GM18519 (cell line): ENCODE measurements around the gene TEX50.
"Not testable (repeated sequence)": the region's sequence is repeated elsewhere in the genome, so short reads cannot be mapped to it uniquely, and the experiment has no call there.

Source experiments
- ATAC-seq: cut with Tn5 transposase; IDR thresholded peaks from one replicate; pipeline ENCODE4 v1.9.1; 2021; ENCODE audit warnings: mild to moderate bottlenecking, moderate library complexity; ENCODE audit not compliant: unreplicated experiment, low FRiP score

The TEX50 gene, protein sequence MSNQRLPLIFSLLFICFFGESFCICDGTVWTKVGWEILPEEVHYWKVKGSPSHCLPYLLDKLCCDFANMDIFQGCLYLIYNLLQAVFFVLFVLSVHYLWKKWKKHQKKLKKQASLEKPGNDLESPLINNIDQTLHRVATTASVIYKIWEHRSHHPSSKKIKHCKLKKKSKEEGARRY

DNA sequence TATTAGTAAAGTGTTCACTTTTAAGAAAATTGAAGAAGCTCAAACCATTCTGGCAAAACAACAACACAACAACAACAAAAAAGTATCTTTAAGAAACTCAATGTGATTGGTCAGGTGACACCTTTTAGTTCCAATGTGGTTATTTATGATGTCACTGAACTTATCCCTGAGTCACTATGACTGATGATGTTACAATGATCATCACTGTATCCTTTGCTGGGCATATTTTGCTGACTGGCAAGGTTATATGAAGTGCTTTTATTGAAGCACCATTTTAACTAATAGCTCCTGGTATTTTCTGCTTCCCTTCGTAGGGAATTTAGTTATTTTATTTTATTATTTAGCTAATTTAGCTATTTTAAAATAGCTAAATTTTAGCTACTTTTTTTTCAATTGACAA lies at the start of gene TEX50:
TSS of gene TEX50 (plus strand) at position 223 of the 400 bp plus-strand sequence. CDS start 184 bp downstream, outside the sequence.
- no peak for ATAC-seq

DNA sequence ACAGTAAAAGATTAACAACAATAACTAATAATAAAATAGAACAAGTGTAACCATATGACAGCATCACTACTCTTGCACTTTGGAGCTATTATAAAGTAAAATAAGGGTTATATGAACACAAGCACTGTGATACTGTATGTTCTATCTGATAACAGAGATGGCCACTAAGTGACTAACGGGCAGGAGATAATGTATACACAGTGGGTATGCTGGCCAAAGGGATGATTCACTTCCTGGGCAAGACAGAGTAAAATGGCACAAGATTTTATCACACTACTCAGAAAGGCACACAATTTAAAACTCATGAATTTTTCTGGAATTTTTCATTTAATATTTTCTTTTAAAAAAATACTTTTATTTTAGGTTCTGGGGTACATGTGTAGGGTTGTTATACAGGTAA lies 44.6 kb upstream of the TEX50 start:
- no peak for ATAC-seq

DNA sequence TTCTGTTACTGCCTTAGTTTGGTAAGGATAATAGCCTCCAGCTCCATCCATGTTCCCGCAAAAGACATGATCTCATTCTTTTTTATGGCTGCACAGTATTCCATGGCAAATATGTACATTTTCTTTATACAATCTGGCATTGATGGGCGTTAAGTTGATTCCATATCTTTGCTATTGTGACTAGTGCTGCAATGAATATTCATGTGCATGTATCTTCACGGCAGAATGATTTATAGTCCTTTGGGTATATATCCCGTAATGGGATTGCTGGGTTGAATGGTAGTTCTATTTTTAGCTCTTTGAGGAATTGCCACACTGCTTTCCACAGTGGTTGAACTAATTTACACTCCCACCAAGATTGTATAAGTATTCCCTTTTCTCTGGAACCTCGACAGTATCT lies 44.0 kb upstream of the TEX50 start:
- not testable (repeated sequence) for ATAC-seq

DNA sequence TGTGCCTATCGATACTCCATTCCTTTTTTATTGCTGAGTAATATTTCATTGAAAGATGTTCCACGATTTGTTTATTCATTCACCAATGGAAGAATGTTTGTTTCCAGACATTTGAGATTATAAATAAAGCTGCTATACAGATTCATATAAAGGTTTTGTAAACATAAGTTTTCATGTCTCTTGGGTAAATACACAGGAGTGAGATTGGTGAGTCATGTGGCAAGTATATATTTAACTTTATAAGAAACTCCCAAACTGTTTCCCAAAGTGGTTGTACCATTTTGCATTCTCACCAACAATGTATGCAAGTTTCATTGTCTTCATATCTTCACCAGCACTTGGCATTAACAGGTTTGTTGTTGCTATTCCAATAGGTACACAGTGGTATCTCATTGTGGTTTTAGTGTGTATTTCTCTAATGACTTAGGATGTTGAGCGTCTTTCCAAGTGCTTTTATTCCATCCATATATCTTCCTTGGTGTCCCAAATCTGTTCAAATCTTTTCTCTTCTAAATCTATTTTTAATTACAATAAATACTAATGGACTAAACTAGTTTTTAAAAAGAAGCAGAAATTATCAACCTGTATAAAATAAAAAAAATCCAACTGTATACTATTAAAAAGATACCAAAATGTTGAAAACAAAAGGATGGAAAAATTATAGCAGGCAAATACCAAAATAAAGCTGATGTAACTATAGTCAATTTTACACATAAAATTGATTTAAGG lies 38.9 kb upstream of the TEX50 start:
- ATAC-seq = no peak

DNA sequence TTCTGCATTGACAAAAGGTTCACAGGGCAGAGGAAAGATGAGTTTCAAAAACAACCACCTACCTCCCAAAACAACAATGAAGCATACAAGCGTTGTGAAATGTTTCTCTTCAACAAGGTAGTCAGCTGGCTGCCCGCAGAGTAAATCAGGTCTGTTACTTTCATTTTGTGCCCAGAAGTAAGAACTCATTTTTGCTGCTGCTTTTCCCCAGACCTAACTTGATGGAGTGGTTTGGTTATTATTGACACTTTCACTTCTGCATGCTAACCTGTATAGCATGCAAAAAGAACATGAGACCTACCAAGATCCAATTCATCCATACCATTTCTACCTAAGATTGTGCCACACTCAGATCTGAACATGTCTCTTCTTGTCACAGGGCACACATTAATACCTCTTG lies 33.5 kb upstream of the TEX50 start:
- ATAC-seq = no peak

DNA sequence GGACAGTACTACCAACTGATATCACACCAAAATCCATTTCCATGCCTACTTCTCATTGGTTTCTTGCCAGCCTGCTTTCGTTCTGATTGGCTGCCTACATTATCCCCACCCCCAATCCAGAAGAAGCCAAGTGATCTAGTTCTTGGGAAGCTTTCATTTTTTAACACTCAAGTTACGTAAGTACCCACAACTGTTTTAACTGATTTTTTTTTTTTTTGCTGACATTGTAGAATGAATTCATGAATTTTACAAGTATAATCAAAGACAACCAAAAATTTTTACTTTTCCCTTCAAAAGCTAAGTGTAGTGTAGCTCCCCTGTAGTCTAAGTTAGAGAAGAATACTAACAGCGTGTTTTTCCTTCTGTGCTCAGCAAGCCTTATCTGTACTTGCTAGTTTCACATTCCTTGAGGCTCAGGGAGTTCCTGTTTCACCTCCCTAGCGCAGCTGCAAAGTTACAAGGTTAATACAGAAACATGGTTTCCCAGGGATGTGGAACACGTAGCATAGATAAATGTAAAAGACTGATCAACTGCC lies 32.0 kb upstream of the TEX50 start, which contains the start of gene SLC9C2:
TSS of gene SLC9C2 (minus strand) at position 17 of the 536 bp plus-strand sequence. CDS start 1,296 bp downstream, outside the sequence.
- ATAC-seq = no peak

DNA sequence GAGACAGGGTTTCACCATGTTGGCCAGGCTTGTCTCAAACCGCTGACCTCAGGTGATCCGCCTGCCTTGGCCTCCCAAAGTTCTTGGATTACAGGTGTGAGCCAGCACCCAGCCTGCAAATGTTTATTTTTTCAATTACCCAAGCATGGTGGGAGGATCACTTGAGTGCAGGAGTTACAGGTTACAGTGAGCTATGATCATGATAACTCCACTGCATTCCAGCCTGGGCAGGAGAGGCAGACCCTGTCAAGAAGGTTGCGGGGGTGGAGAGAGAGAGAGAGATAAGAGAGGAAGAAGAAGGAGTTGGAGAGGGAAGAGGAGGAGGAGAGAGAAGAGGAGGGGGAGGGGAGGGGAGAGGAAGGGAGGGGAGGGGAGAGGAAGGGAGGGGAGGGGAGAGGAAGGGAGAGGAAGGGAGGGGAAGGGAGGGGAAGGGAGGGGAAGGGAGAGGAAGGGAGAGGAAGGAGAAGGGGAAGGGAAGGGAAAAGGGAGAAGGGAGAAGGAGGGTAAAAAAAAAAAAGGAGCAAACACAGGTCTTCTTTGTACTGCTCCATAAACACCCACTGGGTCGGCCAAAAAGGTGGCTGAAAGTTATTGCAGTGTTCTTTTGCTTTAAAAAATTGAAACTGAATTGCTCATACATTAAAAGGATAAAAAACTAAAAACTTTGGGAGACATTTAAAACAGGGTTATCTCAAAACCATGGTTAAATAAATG lies 26.5 kb upstream of the TEX50 start:
- no peak for ATAC-seq

DNA sequence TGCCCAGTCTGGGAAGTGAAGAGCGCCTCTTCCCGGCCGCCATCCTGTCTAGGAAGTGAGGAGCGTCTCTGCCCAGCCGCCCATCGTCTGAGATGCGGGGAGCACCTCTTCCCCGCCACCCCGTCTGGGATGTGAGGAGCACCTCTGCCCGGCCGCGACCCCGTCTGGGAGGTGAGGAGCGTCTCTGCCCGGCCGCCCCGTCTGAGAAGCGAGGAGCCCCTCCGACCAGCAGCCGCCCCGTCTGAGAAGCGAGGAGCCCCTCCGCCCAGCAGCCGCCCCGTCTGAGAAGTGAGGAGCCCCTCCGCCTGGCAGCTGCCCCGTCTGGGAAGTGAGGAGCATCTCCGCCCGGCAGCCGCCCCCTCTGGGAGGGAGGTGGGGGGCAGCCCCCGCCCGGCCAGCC lies 22.1 kb upstream of the TEX50 start:
- ATAC-seq = not testable (repeated sequence)

DNA sequence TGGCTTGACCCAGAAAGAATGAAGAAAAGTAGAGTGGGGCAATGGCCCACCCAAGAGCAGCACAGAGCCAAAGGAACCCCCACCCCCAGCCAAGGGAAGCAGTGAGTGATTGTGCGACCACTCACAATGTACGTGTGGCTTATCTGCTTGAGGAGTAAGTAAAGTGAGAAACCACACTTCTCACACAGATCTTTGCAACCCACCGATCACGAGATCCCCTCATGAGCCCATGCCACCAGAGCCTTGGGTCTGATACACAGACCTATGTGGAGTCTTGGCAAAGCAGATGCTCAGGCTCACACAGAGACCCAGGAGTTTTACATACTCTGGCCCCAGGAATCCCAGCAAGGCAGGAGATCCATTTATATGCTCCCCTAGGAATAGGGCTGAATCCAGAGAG lies 18.3 kb upstream of the TEX50 start:
- no peak for ATAC-seq

DNA sequence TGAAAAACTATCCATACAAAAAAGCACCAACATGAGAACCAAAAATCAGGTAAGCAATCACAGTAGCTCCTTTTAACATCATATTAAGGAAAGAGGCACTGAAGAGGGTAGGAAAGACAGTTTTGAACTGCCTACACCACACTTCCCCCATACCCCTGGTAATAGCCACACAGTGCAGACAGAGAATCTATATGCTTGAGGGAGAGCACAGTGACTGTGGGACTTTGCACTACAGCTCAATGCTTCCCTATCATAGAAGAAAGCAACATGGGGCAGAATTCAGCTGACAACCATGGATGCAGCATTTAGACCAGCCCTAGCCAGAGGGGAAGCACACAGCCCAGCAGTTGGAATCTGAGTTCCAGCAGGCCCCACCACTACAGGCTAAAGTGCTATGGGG lies 7.9 kb upstream of the TEX50 start:
- no peak for ATAC-seq

DNA sequence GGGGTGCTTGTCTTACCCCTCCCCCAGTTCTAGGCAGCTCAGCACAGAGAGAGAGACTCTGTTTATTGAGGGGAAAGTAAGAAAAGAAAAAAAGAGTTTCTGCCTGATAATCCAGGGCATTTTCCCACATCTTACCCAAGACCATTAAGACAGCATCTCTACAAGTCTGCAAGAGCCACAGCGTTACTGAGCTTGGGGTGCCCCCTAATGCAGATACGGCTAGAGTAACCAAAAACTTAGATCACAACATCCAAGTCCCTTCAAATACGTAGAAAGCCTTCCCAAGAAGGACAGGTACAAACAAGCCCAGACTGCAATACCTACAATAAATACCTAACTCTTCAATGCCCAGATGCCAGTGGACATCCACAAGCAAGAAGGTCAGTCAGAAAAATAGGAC lies 6.2 kb upstream of the TEX50 start:
- no peak for ATAC-seq

DNA sequence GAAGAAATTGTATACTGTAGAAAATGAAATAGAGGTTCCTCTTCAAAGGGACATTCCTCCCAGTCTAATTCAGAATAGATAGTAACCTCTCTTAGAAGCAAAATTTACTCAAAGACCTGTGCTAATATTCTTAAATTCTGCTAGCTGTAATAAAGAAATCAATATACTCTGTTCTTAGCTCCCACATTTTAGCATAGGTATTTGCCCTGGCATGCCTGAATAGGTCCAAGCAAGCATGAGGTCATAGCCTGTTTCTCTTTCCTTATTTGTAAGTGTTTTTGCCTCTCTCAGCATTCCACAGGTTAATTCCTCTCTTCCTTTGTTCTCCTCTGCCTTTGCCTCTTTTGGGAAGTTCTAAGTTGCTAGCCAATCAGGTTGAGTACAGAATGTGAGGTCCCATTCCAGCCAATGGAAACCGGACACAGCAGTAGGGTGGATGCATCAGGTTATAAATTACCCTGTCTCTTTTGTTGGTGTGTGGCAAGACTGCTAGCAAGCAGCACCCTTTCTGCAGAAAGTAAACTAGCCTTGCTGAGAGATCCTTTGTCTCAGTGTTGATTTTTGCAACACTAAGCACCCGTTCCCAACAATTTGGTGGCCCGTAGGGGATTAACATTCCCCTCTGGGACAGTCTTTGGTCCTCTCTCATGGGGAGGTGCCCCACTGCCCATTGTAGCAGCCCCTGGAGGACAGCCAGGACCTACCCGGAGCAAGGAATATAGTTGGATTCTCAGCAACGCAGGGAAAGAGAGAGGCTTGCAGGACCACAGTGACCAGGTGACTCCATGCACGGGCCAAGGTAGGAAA lies 2.3 kb downstream of the TEX50 start:
- ATAC-seq = not testable (repeated sequence)

DNA sequence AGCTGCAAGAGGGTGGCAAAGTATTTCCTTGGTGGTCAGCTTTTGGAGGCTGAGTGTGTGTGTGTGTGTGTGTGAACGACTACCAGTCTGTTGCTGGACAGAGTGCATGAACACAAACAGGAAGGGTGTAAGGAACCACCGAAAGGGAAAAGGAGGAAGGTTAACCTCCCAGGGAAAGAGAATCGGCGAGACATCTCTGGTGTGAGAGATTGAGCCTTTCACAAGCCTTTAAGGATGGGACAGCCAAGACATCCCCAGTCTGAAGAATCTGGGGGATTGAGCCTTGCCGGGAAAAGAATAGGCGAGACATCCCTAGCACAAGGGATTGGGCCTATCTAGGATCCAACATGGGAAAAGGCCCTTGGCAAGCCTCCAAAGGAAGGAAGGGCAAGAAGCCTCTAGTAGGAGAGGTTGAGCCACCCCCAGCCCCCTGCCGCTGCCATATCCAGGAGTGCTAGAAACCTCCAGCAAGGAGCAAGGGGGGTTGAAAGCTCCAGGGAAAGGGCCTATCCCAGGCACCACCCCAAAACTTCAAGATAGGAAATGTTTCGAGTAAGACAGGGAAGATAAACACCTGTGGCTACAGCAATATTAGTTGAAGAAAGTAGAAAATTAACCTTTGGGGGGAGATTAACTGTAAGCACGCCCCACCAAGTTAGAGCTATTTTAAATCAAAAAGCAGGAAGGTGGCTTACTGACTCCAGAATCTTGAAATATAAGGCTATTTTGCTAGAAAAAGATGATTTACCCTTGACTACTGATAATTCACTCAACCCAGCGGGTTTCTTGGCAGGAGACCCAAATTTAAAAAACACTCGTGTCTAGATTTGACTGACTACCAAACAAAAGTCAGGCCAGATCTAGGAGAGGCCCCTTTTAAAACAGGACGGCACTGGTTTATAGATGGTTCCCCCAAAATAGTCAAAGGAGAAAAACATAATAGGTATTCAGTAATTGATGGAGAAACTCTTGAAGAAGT lies 3.2 kb downstream of the TEX50 start:
- no peak for ATAC-seq

DNA sequence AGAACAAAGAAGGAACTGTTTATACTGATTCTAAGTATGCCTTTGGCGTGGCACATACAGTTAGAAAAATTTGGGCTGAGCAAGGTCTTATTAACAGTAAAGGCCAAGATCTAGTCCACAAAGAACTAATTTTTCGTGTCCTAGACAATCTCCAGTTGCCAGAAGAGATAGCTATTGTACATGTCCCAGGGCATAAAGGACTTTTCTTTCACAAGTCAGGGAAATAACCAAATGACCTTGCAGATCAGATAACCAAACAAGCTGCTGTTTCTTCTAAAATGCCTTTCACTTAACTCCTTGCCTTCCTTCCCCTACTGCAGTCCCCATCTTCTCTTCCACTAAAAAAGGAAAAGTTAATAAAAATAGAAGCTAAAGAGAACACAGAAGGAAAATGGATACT lies 4.0 kb downstream of the TEX50 start:
- ATAC-seq = no peak

DNA sequence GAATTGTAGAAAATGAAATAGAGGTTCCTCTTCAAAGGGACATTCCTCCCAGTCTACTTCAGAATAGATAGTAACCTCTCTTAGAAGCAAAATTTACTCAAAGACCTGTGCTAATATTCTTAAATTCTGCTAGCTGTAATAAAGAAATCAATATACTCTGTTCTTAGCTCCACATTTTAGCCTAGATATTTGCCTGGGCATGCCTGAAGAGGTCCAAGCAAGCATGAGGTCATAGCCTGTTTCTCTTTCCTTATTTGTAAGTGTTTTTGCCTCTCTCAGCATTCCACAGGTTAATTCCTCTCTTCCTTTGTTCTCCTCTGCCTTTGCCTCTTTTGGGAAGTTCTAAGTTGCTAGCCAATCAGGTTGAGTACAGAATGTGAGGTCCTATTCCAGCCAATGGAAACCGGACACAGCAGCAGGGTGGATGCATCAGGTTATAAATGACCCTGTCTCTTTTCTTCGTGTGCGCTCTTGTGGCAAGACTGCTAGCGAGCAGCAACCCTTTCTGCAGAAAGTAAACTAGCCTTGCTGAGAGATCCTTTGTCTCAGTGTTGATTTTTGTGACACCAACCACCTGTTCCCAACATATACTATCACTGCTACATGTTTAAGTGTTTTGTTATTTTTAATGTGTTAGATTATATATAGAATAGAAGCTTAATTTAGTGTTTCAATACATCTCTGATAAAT lies 7.5 kb downstream of the TEX50 start:
- ATAC-seq = not testable (repeated sequence)

DNA sequence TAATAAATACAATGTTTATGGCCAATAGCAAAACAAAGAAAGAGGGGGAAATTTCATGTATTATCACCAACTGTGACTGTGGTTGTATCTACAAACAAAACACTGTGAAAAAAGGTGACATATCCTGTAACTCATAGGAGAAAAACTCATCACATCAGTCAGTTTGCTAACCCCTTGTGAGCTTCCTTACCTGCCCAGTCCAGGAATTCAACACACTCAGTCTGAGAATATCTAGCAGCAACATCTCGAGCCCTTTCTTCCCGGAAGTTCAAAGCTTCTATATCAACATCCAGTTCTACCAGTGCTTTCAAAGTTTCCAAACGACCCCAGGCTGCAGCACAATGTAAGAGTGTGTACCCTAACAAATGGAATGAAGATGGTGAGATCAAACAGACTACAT lies 11.5 kb downstream of the TEX50 start:
- ATAC-seq = no peak

DNA sequence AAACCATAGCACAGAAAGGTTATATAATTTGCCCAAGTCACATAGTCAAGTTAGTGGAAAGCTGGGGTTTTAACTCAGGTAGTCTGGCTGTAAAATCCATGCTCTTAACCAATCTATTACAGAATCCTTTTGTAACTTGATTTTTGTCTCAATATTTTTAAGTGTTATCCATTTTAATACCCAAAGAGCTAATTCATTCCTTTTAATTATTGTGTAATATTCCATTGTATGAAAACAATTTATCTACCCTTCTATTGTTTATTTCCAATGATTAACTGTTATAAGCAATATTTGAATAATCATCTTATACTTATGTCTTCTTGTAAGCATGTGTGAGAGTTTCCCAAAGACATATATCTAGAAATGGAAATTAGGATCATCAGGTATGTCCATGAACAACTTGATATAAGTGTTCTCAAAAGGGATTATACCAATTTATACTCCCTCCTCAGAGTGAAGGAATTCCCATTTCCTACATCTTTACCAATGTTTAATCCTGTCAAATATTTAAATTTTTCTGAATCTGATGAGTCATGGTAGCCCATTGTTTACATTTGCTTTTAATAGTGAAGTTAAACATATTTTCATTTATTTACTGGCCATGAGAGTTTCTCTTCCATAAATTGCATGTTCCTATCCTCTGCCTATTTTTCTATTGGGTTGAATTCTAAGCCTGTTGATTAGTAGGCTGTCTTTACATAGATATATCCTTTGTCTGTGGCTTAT lies 13.9 kb downstream of the TEX50 start:
- ATAC-seq = no peak

DNA sequence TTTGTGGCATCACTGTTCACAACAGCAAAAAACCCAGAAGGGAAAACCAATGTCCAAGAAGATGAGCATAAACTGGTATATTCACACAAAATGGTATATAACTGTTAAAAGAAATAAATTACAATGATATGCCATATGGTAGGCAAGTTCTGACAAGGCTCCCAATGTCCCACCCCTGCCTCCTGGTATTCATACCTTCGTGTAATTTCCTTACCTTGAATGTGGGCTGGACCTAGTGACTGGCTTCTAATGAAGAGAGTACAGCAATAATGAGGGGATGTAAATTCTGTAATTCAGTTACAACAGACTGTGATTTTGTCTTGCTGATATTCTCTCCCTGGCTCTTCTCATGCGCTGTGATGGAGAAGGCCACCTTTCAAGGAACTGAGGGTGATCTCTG lies 25.2 kb downstream of the TEX50 start:
- no peak for ATAC-seq
